ENCODE data around the gene WDR48. TPM values are rescaled to one million over a fixed set of nuclear protein-coding genes. Genes with fewer than 3 reads are reported as not detected.

The WDR48 gene
- total and polyA plus RNA-seq, 9 of the 15 experiments (the other 6 are each of a cell fraction or from before 2014, with no cell fraction given) = 26.6 to 70.6 (median 48.0) TPM

- no peaks in the 10 kb centered on the region for H3K79me2 ChIP-seq (ENCODE audit: control insufficient read depth, insufficient read depth, low read length)
- no peak overlapping the region for H3K4me2 ChIP-seq (ENCODE audit: insufficient read depth, low read length)
- H3K36me3 ChIP-seq (ENCODE audit: control insufficient read depth, insufficient read depth, low read length) = peaks cover 19% of the 10 kb centered on the region; the same call in 2 of the 3 replicates
- no peak overlapping the region for H2AFZ ChIP-seq (ENCODE audit: low read depth, low read length)
- DNase-seq (ENCODE audit: extremely low read depth in 1 of 4, low spot score in 3 of 4) (no peak), ATAC-seq (no peak), FAIRE-seq (no peak)
- peaks cover 12% of the 10 kb centered on the region for H4K20me1 ChIP-seq (replicated peaks; ENCODE audit: control insufficient read depth, insufficient read depth, low read length)
- WGBS (ENCODE audit: insufficient coverage, low coverage, missing lambda C conversion rate) = 67% methylated on average over 21 of the region's 21 CpGs
- H3K4me3 ChIP-seq = no peak overlapping the region
- peaks cover 0 to 9% of the 10 kb centered on the region in 2 experiments; a peak in 1 of 5 replicates for H3K27me3 ChIP-seq (ENCODE audit: control insufficient read depth in 2 of 2, insufficient read depth in 2 of 2, low read length in 2 of 2)
- TF ChIP-seq HIVEP1 (CRISPR knock-in tag; IDR thresholded peaks at IDR 0.05) = no peak
- TF ChIP-seq HDAC2 (IDR thresholded peaks at IDR 0.05) = no peak
- peak in 1 of 3 experiments; percentile 6; a peak in 2 of 6 replicates for TF ChIP-seq CTCF (IDR thresholded peaks at IDR 0.05 in 2 of 3, conservative IDR thresholded peaks at IDR 0.05 in 1 of 3; ENCODE audit: insufficient read depth in 2 of 3, low read depth in 1 of 3, low read length in 3 of 3)
- TF ChIP-seq KDM2B (CRISPR knock-in tag; IDR thresholded peaks at IDR 0.05) = no peak
- TF ChIP-seq STAT5B (CRISPR knock-in tag; IDR thresholded peaks at IDR 0.05) = no peak
- peak; percentile 76 for TF ChIP-seq ZNF239 (CRISPR knock-in tag; IDR thresholded peaks at IDR 0.05)
- TF ChIP-seq TFAM (CRISPR knock-in tag; conservative IDR thresholded peaks at IDR 0.05) = no peak
- TF ChIP-seq ZC3H4 (CRISPR knock-in tag; IDR thresholded peaks at IDR 0.05; ENCODE audit: borderline replicate concordance) = 0 out of 2 replicates have a peak, but pooled peaks have one; percentile 39
- POLR2A ChIA-PET = interaction anchor here (0.6 to 2.5 kb wide), 9 partner anchors 9 to 121 kb away, joined by 3 to 17 read pairs (median 4); no protein-coding TSS in a partner anchor
- in situ Hi-C loops (cut with MboI) (no loop called here), intact Hi-C loops (cut with micrococcal nuclease) (no loop called here)
- no peaks in the 10 kb centered on the region for H3K9me3 ChIP-seq (replicated peaks; ENCODE audit: control insufficient read depth, insufficient read depth, low read depth, low read length)
- H3K27ac ChIP-seq (ENCODE audit: extremely low read depth, low read depth, low read length) = no peak overlapping the region
- no TSS peak for BruUV-seq (replicated peaks)
- no peaks in the 10 kb centered on the region for H3K9me1 ChIP-seq (ENCODE audit: control insufficient read depth, insufficient read depth, low read length)
- H3K9ac ChIP-seq (ENCODE audit: insufficient read depth in 1 of 2, low read depth in 2 of 2, low read length in 2 of 2) = peak overlapping the region in 1 of 2 experiments; percentile 47; a peak in 2 of 4 replicates
- CTCF ChIA-PET (ENCODE audit: low intra/inter-chr PET ratio) = no interaction called here
- peaks cover 8 to 22% of the 10 kb centered on the region in 2 experiments; a peak in 4 of 5 replicates for H3K4me1 ChIP-seq (replicated peaks in 1 of 2; ENCODE audit: control insufficient read depth in 2 of 2, insufficient read depth in 2 of 2, low read length in 2 of 2)
Measured at GRCh38 chr3:39136533-39137434, 85.0 kb downstream of the WDR48 start.
